ENCODE data around the gene PTPRN2.

- no peak for TF ChIP-seq GATA2 (IDR thresholded peaks at IDR 0.05; ENCODE audit: low read depth, low read length)
- no peak for TF ChIP-seq GATA3 (IDR thresholded peaks at IDR 0.05; ENCODE audit: low read depth, low read length)
Observed at GRCh38 chr7:158010961-158011693, 576.5 kb downstream of the PTPRN2 start.

Data from SH-SY5Y (cell line).